Measurements from ENCODE around the gene BCCIP.

BCCIP gene

DNA sequence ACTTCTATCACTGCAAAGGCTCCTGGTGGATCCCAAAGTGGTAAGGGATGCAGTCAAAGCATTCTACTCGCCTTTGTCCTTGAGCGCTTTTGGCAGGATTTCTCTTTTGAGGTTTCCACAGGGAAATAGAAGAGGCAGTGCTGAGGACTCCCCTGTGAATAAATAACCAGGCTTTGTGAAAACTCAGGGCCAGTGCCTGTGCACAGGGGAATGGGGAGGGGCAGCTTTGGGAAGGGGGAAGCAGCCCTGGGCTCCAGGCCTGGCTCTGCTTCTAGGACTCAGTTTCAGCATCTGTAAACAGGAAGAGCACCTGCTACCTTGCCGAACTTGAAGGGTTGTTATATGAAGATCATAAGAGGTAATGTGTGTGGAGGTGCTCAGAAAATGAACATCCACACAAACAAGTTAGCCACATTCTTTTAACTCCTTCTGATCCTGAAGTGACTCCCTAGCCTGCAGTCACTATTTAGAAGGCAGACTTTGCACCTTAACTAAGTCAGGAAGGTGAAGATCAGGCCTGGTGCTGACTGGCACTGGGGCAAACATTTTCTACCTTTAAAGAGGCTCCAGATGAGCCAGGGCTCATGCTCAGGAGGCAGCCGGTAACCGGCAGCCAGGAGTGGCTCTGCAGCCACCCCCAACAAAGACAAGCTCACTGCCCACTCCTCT, 25.2 kb upstream of the BCCIP start:
- DNase-seq: no peak

DNA sequence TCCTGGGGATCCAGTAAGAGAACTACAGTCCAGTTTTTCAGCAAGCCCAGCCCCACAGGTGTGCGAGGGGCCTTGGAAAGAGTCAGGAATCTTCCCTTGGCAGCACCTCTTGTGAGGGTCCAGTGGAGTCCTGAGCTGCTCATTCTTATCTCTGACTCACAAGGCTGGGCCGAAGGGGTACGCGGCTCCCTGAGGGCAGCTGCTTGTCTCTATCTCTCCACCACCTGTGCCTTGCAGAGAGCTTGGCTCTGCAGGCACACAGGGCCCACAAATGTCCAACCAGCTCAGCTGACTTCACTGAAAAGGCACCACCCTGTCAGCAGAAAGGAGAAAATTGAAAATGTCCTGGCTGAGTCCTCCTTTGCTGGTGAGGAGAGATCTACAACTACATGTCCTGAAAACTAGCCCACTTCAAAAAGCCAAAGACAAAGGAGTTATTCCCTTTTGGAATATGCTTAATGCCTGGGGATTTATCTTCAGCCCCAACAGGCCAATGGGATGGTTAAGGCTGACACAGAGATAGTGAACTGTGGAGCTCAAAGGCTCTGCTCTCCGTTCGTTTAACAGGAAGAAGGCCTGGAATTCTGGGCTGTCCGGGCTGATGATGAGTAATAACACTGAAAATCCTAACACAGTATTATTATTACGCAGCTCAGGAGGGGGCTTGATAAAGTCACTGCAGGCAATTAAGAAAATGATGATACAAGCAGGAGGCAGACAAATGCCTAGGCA, 23.7 kb upstream of the BCCIP start:
- no peak for DNase-seq

DNA sequence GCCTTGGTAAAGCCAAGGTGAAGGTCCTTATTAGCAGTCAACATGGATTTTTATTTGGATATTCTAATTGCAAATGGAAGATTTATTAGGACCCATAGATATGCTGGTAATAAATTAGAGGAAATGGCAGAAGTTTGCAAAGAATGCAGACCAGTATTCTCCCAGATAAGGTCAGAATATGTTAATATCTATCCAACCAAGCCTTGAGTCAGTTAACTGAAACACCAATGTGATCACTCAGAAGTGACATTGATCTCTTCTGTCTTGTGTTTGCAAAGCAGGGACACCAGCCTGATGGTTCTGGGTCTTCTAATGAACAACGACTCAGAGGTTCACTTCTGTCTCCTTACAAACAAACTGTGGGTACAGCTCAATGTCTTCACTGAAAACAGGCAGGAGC, 21.8 kb upstream of the BCCIP start:
- DNase-seq: no peak

DNA sequence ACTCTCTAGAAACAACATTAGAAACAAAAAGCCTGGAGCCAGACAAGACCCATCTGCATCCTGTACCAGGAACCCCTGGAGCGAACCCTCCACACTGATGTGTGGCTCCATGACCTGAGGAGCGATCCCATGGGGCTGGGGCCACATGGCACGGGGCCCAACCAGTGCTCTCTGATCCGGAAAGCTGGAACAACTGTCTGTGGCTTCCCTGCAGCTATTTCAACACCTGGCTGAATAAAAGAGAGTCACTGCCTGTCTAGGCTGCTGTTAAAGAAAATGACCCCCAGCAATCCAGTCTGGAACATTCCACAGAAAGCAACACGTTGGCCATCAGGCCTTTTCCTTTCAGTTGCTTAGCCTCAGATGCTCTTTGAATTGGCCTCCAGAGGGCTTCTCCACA, 21.2 kb upstream of the BCCIP start:
- DNase-seq: no peak

DNA sequence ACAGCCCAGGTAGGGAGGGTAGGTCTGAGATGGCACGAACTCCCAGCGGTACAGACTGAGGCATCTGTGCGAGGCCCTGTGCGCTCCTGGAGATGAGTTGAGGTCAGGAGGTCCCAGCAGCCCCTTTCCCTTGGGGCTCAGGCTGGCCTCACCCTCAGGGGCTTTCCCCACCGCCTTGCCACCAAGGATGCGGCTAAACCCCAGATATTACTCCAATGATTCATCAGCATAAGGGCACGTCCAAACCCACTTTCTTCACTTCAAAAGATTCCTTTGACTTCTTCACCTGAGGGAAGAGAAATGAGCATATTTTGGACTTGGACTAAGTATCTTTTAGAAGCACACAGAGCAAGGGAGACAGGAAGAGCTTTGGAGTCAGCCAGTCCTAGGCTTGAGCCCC, 20.6 kb upstream of the BCCIP start:
- no peak for DNase-seq

DNA sequence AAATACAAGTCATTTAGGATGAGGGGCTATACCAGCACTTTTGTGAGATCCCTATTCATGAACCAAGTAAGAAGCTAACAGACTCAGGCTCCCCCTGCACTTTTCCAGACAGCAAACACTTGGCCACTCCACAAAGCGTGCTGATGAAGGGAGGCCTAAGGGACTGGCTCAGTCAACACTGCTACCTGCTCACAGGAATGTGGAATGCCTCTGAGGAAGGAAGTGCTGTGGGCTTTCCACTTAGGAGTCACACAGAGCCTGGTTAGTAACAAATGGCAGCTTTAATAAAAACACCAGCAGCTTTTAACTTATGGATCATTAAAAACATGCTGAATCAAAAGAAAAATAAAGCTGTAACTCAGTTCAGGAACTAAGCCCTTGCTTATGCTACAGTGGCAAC, 15.3 kb upstream of the BCCIP start:
- no peak for DNase-seq

DNA sequence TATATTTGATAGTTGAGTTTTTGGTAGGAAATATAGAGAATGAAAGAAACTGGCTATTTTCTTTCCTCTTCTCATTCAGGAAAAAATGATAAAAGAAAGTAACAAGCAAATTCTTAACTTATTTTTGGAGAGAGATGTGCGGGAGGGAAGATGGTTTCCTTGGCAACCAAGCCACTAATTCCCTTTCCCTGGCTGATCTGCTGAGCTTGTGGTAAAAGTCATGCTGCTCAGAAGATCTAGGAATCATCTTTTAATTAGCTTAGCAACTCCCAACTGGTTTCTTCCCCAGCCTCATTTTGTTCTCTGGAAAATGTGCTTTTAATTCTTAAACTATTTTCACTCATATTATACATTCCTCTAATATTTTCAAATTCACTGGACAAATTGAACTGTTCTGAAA, 12.1 kb upstream of the BCCIP start:
- no peak for DNase-seq

DNA sequence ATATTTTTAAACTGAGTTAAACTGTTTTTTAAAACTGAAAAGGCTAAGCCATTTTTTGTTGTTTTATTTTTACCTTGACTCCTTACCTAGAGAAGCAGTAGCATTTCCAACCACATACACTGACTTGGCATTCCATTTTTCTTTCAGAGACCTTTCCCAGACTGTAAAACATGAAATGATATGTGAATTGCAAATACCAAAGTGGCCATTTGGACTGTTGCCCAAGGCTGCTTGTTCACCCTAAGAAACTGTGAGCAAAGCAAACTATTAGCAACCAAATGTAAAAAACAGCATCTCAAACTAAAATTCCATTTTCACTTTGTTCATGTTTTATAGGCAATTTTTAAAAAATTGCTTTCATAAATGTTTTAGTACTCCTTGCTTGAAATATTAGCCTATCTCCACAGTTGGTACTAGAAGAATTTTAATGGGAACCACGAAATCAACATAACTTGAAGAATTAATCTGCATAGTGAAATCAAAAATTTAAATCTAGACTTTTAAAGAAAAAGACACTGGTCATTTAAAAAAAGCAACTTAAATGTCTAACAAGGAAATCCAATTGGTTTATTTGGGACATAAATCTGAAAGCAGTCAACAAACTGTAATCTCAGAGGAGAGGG, 11.1 kb upstream of the BCCIP start:
- DNase-seq: no peak

DNA sequence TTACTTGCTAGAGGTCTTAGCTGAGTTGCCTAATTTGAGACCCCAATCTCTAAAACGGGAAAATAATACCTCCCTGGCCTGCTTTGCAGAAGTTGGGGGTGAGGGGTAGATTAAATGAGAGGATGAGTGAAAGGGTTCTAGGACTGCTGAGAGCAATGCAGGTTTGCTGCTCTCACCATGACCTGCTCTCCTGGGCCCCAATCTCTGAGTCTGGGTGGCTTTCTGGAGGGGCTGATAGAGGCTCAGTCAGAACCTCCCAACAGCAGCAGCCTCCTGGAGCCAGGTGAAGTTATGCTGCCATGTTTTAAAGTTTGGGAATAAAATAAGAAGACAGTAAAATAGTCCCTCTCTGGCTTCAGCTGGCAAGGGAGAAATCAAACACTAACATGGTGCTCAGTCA, 7.6 kb upstream of the BCCIP start:
- no peak for DNase-seq

DNA sequence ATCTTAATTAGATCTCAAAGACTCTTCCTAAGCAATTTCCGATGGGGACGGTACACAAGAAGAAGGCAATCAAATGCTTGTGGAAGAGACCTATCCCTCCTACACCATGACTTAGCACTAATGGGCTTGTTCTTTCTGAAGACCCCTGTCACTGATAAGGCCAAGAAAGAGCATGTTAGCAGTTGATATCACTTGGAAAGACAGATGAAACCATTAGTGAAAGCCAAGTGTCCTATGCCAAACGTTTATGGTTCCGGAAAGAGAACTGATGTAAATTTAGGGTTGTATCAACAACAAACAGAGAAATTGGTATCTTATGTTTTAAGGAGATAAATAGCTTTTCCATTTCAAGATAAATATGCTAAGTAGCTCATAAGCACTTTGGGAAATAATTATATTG, 6.8 kb upstream of the BCCIP start:
- no peak for DNase-seq

DNA sequence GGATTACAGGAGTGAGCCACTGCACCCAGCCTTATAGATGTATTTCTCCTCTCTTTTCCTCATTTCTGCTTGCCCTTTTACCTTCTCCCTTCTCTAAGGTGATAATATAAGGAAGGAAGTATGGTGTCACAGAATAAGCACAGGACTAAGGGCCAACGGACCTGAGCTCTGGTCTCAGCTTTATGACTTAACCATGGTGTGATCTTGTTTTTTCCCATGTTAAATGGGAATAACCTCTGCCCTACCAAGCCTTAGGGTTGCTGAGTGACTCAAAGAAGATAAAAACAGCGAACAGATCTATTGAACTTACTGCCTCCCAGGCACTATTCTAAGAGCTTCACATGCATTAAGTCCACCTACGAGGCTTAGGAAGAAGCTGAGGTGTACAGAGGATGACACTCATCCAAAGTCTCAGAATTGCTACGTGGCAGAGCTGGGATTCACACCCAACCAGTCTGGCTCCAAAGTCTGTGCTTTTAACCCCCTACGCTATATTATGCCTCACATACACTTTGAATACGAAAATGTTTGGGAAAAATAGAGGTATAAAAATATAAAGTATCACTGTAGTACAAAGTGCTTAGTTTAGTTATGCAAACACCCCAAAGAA, 5.9 kb upstream of the BCCIP start:
- DNase-seq: no peak

DNA sequence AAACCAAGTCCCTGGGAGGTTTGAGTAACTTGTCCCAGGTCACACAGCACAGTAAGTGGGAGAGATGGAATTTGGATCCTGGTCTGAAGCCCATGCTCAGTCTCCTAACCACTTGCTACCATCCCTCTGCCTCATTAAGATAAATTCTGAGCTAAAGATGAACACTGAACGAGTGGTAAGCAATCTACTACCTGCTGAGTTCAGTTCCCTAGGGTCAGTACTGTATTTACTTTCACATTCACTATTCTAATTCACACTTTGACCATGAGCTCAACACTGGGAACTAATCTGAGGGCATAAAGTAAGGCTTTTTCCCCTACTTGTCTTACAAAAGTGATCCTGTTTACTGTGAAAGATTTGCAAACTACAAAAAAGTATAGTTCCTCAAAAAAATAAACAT, 2.6 kb upstream of the BCCIP start:
- no peak for DNase-seq

DNA sequence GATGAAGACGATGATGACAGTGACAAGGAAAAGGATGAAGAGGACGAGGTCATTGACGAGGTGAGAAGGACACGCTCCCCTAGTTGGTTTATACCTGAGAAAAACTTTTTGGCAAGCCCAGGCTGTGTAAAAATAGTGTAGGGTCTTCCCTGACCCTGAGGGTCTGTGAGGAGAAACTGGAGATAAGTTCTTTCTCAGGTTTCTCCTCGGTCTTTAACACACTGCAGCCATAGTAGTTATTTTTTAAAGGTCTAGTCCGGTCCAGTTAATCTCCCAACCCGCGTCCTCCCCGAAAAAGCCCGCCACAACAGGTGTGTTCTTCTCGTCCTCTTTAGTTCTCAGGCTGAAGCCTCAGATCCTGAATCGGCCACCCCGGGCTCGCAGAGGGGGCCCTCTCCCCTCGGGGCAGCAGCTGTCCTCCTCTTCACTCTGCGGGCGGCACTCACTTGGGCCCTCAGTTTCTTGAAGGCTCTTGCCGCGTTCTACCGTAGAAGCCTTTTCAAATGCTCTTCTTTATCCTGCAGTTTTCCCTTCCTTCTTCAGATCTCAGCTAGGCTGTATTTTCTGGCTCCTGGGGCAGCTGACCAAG, 411 bp downstream of the BCCIP start:
- DNase-seq: no peak

DNA sequence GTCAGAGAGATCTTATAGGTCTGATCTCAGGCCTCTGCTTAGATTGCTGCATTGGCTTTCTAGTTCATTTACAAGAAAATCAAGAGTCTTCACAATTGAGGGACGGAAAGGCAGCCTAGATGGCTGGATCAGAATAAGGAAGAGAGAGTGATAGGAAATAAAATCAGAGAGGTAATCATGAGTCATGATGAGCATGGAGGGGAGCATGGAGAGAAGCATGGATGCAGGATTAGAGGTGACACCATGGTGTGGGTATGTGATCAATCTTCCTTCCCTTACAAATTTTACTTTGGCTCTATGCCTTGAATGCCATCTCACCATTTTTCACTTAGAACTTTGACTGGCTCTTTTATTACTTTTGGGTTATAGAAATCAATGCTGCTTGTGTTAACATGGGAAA, 1.4 kb downstream of the BCCIP start:
- no peak for DNase-seq

DNA sequence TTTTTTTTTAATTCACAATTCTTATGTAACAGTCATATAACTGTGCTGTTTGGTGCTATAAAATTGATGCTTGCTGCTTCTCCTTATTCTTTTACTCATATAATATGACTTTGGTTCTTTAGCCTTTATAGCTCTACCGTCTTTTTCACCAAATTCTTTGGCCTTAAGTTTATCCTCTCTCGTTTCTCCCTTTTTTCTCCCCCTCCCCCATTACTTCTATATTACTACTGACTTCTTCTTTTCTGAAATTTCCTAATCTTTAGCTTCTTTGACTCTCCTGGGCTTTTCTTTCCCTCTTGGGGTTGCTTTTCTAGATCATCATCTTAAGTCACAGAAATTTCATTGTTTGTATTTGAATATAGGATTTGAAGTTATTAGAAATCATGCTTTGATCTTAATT, 3.8 kb downstream of the BCCIP start:
- DNase-seq: no peak

DNA sequence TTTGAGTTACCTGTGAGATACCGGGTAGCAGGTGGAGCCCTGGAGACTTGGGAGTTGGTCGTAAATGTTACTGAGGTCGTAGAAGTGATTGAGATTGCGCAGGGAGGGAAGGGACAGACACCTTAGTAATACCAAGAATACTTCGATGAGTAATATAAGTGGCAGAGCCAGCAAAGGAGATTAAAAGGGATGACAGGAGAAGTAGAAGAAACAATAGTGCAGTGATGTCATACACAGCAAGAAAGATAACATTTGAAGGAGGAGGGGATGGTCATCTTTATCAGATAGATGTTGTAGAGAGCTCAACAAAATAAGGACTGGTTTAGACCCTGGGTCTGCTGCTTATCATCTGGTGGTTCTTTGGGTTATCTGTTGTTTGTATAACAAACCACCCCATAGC, 5.0 kb downstream of the BCCIP start:
- DNase-seq: no peak

DNA sequence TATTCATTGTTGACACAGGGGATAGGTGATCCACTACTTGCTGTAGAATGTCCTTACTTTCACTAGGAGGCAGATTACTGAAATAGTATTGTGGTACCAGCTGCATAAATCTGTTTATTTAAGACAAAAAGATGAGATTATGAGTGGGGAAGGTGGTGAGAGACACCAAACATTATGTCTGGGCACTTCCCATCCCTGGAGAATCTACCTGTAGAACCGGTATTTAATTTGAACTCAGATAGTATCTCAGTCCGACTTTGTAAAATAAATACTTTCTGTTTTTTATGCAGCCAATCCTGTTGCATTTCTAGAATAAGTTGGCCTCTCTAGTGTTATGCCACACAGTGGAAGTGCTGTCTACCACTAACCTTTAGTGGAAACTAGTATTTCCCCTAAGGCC, 13.4 kb downstream of the BCCIP start:
- DNase-seq: no peak

DNA sequence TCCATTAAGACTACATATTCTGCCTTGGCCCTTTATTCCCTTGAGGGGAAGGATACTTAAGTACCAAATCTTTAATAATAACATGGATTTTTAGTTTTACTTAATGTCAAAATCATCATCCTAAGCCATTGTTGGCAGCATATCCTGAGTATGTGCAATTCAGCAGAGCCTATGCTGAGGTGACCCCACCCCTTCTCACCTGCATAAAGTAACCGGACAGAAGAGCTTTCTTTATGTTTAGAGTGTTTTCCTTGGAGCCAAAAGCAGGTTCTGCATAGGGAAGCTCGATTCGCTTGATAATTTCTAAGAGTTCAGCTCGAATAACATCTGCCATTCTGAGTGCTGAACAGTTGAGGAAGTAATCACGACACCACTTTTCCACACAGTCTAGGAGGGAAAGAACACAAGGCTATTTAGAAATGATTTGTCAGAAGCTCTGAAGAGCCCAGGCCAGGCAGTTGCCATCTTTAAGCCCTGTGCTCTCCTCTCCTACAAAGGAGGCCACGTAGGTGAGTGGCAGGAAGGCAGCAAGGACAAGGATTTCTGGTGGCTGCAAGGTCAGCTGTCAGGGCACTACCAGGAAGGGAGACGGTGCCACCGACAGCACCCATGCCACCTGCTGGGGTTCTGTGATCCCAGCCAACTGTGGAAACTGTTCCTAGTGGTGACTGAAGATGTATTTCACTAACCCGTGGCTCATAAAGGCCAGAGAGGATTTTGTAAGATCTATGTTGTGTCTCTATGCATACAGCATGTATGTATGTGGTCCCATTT, 15.6 kb downstream of the BCCIP start:
- DNase-seq: no peak

DNA sequence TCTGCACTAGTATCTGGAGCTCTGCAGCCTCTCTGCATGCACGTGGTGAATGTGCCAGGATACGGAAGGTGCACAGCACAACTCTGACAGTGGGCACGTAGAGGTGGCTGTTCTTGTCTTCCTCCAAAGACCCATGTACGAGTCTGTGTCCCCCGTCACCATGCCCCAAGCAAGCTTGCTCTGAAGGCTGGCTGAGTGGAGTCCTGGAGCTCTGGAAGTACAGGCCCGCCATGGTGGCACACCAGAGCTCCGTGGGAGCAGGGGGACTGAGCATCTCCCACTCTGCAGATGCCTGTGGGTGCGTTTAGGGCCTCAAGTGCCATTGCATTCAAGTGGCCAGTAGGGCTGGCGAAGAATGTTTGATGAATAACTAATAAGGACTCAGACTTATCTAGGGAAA, 17.1 kb downstream of the BCCIP start:
- no peak for DNase-seq

DNA sequence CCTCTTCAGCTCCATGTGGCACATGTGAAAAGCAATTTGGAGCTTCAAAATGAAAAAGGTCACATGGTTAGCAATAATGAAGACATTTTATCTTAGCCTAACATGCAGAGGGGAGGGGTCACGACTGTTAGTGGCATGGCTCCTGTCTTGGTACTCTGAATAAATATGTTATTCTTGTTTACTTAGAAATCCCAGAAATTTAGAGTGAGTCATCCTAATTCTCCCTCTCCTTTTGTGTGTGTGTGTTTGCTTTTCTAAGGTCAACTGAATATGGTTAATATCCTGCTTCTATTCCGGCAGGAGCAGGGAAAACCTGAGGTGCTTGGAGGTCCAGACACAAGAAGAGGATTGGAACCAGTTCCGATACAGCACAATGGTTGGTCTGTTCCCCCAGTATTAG, 17.6 kb downstream of the BCCIP start:
- DNase-seq: no peak

DNA sequence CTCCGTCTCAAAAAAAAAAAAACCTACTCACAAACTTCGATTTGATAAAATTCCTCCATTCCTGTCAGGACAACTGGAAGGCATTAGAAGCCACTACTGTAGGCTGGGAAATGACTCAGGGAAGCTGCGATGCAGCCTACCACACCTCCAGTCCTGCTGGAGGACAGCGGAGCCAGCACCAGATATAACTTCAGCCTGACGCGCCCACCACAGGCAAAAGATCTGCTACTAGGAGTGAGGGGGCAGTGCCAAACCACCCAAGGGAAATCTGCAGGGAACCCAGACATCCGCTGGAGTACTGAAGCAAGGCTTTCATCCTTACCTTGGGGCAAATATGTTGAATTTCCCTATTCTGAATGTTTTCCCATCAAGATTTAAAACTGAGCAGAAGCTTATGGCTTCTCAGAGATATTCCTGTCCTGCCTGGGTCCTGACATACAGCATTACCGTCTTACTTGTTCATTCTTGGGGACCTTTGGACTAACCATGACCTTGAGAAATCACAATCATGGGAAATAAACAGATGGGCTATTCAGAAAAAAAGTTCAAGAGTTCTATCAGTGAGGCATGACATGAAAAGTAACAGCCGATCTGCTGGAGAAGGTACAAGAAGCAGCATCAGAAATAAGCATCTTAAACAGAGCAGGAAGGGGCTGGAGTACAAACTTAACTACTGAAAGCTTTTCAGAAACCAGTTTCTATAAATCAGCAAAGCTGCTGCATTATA, 20.4 kb downstream of the BCCIP start:
- DNase-seq: no peak

DNA sequence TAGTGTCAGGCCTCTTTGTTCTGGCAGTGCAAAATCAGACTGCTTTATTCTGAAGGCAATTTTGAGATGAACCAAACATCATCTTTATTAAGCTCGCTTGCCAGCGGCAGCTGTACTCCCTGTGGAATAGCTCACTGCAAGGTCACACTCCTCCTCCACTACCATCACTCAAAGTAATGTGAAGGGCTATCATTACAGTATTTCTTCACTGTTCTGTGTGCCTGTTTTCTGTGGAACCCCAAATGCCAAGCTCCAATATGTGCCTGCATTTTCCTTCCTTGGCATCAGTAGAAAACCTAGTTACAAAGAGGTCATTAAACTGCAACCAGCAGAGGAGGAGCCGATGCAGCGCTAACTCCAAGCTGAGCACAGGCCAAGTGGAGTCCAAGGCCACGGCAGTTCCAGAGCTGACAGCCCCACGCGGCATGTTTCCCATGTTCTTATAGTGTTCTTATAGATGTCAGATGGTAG, 21.4 kb downstream of the BCCIP start:
- no peak for DNase-seq
